ENCODE measurements around the gene ZNF598.
"Not testable (repeated sequence)": the region's sequence is repeated elsewhere in the genome, so short reads cannot be mapped to it uniquely, and the experiment has no call there.

Gene ZNF598

GRCh38 chr16:2033909-2034695 lies 24.5 kb upstream of the ZNF598 start:
- not testable (repeated sequence) for H3K27me3 ChIP-seq (ENCODE audit: control insufficient read depth in 2 of 2, insufficient read depth in 2 of 2, low read length in 2 of 2); H3K9me3 ChIP-seq (ENCODE audit: control insufficient read depth in 2 of 2, low read length in 2 of 2)
- H3K9ac ChIP-seq (ENCODE audit: low read depth in 1 of 2, low read length in 2 of 2) = peak overlapping the region in 1 of 2 donors; percentile 43
- H3K4me1 ChIP-seq (ENCODE audit: control insufficient read depth in 2 of 2, insufficient read depth in 2 of 2, low read length in 2 of 2) = peaks cover 29 to 34% of the 10 kb centered on the region in 2 donors
- H3K4me3 ChIP-seq (ENCODE audit: low read length in 2 of 2) = peak overlapping the region; percentile 15 to 35
- H3K36me3 ChIP-seq (ENCODE audit: control insufficient read depth in 2 of 2, insufficient read depth in 2 of 2, low read length in 2 of 2) = peaks cover 5 to 10% of the 10 kb centered on the region in 2 donors
- H3K27ac ChIP-seq (ENCODE audit: low read depth in 2 of 2, low read length in 2 of 2) = peak overlapping the region; percentile 74 to 82

DNA sequence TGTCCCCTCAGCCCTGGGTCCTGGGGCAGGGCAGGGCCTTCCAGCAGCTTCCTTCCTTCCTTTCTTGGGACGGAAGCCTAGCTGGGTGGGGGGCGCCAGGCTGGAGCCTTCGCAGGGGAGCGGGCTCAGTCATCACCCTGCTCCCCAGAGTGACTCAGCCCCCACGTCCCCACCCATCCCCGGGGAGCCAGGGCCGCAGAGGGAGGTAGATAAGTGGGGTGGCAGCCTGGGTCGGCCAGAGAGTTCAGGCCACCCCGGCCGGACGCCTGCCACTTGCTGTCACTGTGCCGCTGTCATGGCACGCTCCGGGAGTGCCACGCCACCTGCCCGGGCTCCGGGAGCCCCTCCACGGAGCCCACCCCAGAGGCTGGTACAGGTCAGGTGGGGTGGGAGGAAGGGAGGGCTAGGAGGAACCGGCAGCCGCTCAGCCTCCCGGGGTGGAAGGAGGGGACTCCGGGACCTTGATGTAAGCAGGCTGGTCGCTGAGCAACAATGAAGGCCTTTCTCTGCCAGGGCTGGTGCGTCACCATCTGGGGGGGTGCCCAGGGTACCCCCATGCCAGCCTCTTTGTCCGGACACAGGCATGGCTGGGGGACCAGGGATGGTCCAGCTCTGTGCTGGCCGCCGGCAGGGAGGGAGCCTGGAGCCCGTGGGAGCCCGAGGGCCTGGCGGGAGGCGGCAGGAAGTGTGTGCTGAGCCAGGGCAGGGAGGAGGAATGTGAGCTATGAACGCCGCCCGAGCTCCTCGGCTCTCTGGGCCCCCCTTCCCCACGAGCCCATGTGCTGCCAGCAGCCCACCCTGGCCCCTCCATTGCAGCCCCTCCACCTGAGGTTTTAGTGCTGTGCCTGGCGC lies 23.7 kb upstream of the ZNF598 start:
- no peaks in the 10 kb centered on the region for H3K9me3 ChIP-seq (ENCODE audit: control insufficient read depth in 2 of 2, low read length in 2 of 2)
- peak overlapping the region in 1 of 2 donors; percentile 43 for H3K9ac ChIP-seq (ENCODE audit: low read depth in 1 of 2, low read length in 2 of 2)
- H3K27ac ChIP-seq (ENCODE audit: low read depth in 2 of 2, low read length in 2 of 2) = peak overlapping the region; percentile 74 to 82
- peaks cover 5 to 10% of the 10 kb centered on the region in 2 donors for H3K36me3 ChIP-seq (ENCODE audit: control insufficient read depth in 2 of 2, insufficient read depth in 2 of 2, low read length in 2 of 2)
- H3K27me3 ChIP-seq (ENCODE audit: control insufficient read depth in 2 of 2, insufficient read depth in 2 of 2, low read length in 2 of 2) = no peaks in the 10 kb centered on the region
- peaks cover 28 to 33% of the 10 kb centered on the region in 2 donors for H3K4me1 ChIP-seq (ENCODE audit: control insufficient read depth in 2 of 2, insufficient read depth in 2 of 2, low read length in 2 of 2)
- H3K4me3 ChIP-seq (ENCODE audit: low read length in 2 of 2) = peak overlapping the region; percentile 15 to 35

DNA sequence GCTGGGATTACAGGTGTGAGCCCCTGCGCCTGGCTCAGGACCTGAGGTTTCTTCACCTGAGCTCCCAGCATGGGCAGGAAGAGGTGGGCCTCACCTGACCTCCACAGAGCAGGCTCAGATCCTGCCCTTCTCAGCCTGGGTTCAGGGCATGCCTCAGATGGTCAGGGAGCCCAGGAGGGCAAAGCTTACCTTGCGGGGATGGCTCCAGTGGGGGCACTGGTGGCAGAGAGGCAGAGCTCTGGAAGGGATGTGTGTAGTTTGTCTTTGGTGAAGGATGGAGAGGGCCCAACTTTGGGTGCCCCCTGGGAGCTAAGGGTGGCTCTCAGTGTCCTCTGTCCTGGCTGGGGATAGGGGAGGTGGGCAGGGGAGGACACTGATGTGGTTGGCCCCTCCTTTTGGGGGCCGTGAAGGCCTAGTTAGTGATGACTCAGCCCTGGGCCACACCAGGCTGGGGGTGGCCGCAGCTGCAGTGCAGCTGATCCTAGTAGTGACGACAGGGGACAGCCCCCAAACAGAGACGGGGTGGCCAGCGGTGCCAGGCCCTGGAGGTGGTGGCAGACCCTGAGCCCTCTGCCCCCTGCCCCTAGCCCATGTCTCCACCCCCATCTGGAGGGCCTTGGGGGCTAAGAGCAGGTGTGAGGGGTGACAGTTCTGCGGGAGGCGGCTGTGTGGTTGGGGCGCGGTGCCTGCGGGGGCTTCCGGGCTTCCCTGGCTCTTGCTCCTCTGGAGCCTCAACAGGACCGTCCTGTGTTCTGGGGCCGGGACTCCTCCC lies 22.9 kb upstream of the ZNF598 start:
- H3K36me3 ChIP-seq (ENCODE audit: control insufficient read depth in 2 of 2, insufficient read depth in 2 of 2, low read length in 2 of 2) = peaks cover 5 to 10% of the 10 kb centered on the region in 2 donors
- H3K9me3 ChIP-seq (ENCODE audit: control insufficient read depth in 2 of 2, low read length in 2 of 2) = no peaks in the 10 kb centered on the region
- H3K4me3 ChIP-seq (ENCODE audit: low read length in 2 of 2) = no peak overlapping the region
- peaks cover 28 to 36% of the 10 kb centered on the region in 2 donors for H3K4me1 ChIP-seq (ENCODE audit: control insufficient read depth in 2 of 2, insufficient read depth in 2 of 2, low read length in 2 of 2)
- no peaks in the 10 kb centered on the region for H3K27me3 ChIP-seq (ENCODE audit: control insufficient read depth in 2 of 2, insufficient read depth in 2 of 2, low read length in 2 of 2)
- H3K9ac ChIP-seq (ENCODE audit: low read depth in 1 of 2, low read length in 2 of 2) = peak overlapping the region; percentile 3 to 43
- H3K27ac ChIP-seq (ENCODE audit: low read depth in 2 of 2, low read length in 2 of 2) = peak overlapping the region; percentile 74 to 82

DNA sequence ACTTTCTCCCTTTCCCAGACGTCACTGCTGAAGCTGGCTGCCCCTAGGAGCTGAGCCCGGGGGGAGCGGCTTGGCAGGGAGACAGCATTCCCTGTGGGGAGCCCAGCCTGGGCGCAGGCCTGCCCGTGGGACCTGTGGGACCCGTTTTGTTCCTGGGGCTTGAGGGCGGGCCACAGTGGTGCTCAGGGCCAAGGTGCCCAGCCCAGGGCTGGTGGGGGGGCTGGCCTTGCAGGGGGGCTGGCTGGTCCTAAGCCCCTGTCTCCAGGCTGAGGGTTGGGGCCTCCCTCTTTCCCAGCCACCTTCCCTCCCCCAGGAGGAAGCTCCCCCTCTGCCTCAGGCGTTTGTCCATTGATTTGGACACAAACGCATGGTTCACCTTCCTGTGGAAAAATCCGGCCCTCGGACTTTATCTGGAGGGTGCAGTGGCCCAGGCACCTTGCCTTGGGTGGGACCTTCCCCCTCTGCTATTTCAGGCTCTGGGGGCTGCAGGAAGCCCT lies 21.5 kb upstream of the ZNF598 start:
- Histone ChIP-seq H3K4me1 (ENCODE audit: control insufficient read depth in 2 of 2, insufficient read depth in 2 of 2, low read length in 2 of 2) (peaks cover 21 to 33% of the 10 kb centered on the region in 2 donors), H3K36me3 (ENCODE audit: control insufficient read depth in 2 of 2, insufficient read depth in 2 of 2, low read length in 2 of 2) (peaks cover 2 to 4% of the 10 kb centered on the region in 2 donors), H3K27ac (ENCODE audit: low read depth in 2 of 2, low read length in 2 of 2) (peak overlapping the region; percentile 7 to 9), H3K9ac (ENCODE audit: low read depth in 1 of 2, low read length in 2 of 2) (no peak overlapping the region), H3K4me3 (ENCODE audit: low read length in 2 of 2) (no peak overlapping the region), H3K9me3 (ENCODE audit: control insufficient read depth in 2 of 2, low read length in 2 of 2) (no peaks in the 10 kb centered on the region), H3K27me3 (ENCODE audit: control insufficient read depth in 2 of 2, insufficient read depth in 2 of 2, low read length in 2 of 2) (no peaks in the 10 kb centered on the region)

GRCh38 chr16:2030036-2030435 lies 20.4 kb upstream of the ZNF598 start:
- Histone ChIP-seq H3K4me1 (ENCODE audit: control insufficient read depth in 2 of 2, insufficient read depth in 2 of 2, low read length in 2 of 2) (peaks cover 12 to 27% of the 10 kb centered on the region in 2 donors), H3K9ac (ENCODE audit: low read depth in 1 of 2, low read length in 2 of 2) (no peak overlapping the region), H3K27ac (ENCODE audit: low read depth in 2 of 2, low read length in 2 of 2) (no peak overlapping the region), H3K27me3 (ENCODE audit: control insufficient read depth in 2 of 2, insufficient read depth in 2 of 2, low read length in 2 of 2) (no peaks in the 10 kb centered on the region), H3K4me3 (ENCODE audit: low read length in 2 of 2) (no peak overlapping the region), H3K9me3 (ENCODE audit: control insufficient read depth in 2 of 2, low read length in 2 of 2) (no peaks in the 10 kb centered on the region), H3K36me3 (ENCODE audit: control insufficient read depth in 2 of 2, insufficient read depth in 2 of 2, low read length in 2 of 2) (peaks cover 2 to 4% of the 10 kb centered on the region in 2 donors)

- H3K27ac ChIP-seq (ENCODE audit: low read depth in 2 of 2, low read length in 2 of 2) = no peak overlapping the region
- H3K36me3 ChIP-seq (ENCODE audit: control insufficient read depth in 2 of 2, insufficient read depth in 2 of 2, low read length in 2 of 2) = peaks cover 2 to 4% of the 10 kb centered on the region in 2 donors
- H3K4me3 ChIP-seq (ENCODE audit: low read length in 2 of 2) = no peak overlapping the region
These were observed 19.7 kb upstream of the ZNF598 start for GRCh38 chr16:2029350-2029749.

DNA sequence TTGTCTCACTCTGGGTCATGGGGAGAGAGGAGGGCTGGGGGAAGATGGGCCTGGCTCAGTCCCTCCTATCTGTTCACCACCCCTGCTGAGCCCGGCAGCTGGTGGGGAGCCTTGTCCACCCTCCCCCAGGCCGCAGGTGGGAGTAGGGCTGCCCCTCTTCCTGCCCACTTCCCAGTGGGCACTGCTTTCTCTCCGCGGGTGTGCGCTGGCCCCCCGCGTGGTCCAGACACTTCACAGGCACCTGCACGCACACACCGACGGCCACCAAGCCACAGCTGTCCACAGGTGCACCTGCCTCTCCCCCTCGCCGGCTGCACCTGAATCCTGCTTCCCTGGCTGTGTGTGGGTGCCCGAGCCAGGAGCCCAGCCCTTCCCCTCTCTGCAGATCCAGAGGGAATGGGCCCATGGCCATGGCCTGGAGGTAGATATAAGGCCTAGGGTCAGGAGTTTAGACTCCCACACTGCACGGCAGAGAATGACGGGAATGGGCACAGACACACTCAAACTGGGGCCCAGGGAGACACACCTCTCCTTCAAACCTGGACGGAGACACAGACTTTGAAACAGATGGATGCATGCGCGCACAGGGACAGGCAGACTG lies 19.1 kb upstream of the ZNF598 start:
- Histone ChIP-seq H3K4me1 (ENCODE audit: control insufficient read depth in 2 of 2, insufficient read depth in 2 of 2, low read length in 2 of 2) (peaks cover 11 to 21% of the 10 kb centered on the region in 2 donors), H3K27me3 (ENCODE audit: control insufficient read depth in 2 of 2, insufficient read depth in 2 of 2, low read length in 2 of 2) (no peaks in the 10 kb centered on the region), H3K9ac (ENCODE audit: low read depth in 1 of 2, low read length in 2 of 2) (no peak overlapping the region), H3K9me3 (ENCODE audit: control insufficient read depth in 2 of 2, low read length in 2 of 2) (no peaks in the 10 kb centered on the region), H3K27ac (ENCODE audit: low read depth in 2 of 2, low read length in 2 of 2) (no peak overlapping the region), H3K36me3 (ENCODE audit: control insufficient read depth in 2 of 2, insufficient read depth in 2 of 2, low read length in 2 of 2) (peaks cover 2 to 4% of the 10 kb centered on the region in 2 donors), H3K4me3 (ENCODE audit: low read length in 2 of 2) (peak overlapping the region in 1 of 2 donors; percentile 44)

More at GRCh38 chr16:2029350-2029749, 19.7 kb upstream of the ZNF598 start:
- Histone ChIP-seq H3K4me1 (ENCODE audit: control insufficient read depth in 2 of 2, insufficient read depth in 2 of 2, low read length in 2 of 2) (peaks cover 8 to 25% of the 10 kb centered on the region in 2 donors), H3K9ac (ENCODE audit: low read depth in 1 of 2, low read length in 2 of 2) (no peak overlapping the region), H3K9me3 (ENCODE audit: control insufficient read depth in 2 of 2, low read length in 2 of 2) (no peaks in the 10 kb centered on the region), H3K27me3 (ENCODE audit: control insufficient read depth in 2 of 2, insufficient read depth in 2 of 2, low read length in 2 of 2) (no peaks in the 10 kb centered on the region)

- Histone ChIP-seq H3K9ac (ENCODE audit: low read depth in 1 of 2, low read length in 2 of 2) (peak overlapping the region in 1 of 2 donors; percentile 56), H3K4me1 (ENCODE audit: control insufficient read depth in 2 of 2, insufficient read depth in 2 of 2, low read length in 2 of 2) (peaks cover 12 to 21% of the 10 kb centered on the region in 2 donors), H3K27me3 (ENCODE audit: control insufficient read depth in 2 of 2, insufficient read depth in 2 of 2, low read length in 2 of 2) (no peaks in the 10 kb centered on the region), H3K9me3 (ENCODE audit: control insufficient read depth in 2 of 2, low read length in 2 of 2) (no peaks in the 10 kb centered on the region), H3K36me3 (ENCODE audit: control insufficient read depth in 2 of 2, insufficient read depth in 2 of 2, low read length in 2 of 2) (peaks cover 2 to 4% of the 10 kb centered on the region in 2 donors), H3K27ac (ENCODE audit: low read depth in 2 of 2, low read length in 2 of 2) (peak overlapping the region in 1 of 2 donors; percentile 13), H3K4me3 (ENCODE audit: low read length in 2 of 2) (peak overlapping the region; percentile 80 to 81)
These were observed 18.5 kb upstream of the ZNF598 start for GRCh38 chr16:2028146-2028545.
